Measurements from ENCODE around the gene ELF2. TPM values are rescaled to one million over a fixed set of nuclear protein-coding genes. Genes with fewer than 3 reads are reported as not detected.
"Not testable (repeated sequence)": the region's sequence is repeated elsewhere in the genome, so short reads cannot be mapped to it uniquely, and the experiment has no call there.

The ELF2 gene
- total RNA-seq, 1 donor from 2014 or later: 59.7 TPM

DNA sequence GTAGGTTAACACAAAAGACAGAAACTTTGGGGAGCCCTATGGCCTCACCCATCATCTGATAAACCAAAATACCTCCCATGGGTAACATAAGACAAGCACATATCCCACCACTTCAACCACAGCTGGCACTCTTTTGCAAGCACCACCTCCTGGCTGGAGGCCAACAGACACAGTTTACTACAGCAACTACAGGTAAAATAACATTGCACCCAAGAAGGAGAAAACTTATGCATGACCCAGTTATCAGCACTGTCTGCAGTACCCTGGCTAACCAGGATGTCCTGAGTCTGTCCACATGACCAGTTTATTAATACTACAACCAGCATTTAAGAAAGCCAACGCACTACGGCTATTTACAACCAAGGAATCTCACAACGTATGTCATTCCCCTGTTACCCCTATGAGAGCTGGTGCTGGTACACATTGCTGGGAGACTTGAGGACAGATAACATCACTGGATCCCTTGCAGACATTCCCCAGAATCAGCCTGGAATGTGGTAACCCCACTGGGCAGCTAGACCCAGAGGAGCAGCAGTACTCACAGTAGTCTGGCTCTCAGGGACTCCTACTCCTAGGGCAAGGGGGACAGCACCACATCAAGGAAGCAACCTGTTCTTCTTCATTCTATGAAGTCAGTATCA is 32.0 kb downstream of the ELF2 start:
- DNase-seq (ENCODE audit: low spot score): no peak

DNA sequence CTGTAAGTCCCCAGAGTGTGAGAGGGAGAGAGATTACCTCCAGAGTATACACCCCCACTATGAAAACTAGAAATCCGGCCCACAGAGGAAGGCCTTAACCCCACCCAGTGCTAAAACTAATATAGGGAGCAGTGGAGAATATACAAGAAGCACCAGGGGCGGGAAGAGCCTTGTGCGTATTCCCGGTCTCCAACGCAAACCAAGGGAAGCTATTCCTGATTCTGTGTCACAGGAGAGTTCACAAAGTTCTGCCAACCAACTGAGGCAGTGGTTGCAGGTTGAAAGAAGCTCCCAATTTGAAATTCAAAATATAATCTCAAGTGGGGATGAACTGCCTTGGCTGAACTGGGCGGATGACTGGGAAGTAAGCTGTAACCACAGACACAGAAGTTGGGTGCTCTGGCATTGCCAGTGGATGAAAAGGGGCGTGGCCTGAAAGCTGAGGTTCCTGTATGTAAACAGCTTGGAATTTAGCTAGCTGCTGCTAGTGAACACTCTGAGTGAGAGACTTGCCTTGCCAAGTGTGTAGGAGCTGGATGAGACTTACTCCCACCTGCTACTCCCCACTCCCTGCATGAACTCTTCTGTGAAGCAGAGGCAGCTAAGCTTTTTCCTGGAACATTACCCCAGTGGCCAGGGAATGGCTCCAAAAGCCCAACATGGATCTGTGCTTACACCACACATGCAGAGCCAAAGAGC is 32.7 kb downstream of the ELF2 start:
- DNase-seq (ENCODE audit: low spot score): peak; percentile 49

DNA sequence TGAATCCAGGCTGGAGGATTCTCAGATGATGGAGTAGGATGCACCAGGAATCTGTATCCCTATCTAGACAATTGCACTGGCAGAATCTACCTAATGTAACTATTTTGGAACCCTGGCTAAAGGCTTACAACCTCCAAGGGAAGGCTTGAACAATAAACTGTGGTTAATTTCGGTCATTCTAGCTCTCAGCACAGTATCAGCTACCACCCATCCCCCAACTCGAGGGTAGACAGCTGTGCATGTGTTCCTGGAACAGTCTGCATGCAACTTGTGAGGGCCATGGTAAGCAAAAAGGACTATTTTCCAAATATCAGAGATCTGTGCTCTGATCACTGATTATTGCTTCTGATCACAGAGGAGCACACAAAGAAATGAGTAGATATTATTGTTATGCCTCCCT is 34.0 kb downstream of the ELF2 start:
- no peak for DNase-seq (ENCODE audit: low spot score)

DNA sequence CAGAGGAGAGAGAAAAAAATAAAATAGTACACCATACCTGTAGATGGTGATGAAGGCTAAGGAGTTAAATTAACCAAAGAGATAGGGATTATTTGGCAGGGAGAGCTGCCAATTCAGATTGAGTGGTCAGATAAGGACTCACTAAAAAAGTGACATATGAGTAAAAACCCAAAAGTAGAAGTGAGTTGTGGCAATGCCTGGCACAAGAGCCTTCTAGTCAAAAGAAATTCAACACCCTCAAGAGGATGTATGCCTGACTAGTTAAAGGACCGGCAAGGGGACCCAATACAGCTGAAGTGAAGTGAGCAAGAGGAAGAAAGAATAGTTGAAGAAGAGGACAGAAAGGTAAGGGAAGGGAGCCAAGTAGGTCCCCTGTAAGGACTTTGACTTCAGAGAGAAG is 34.9 kb downstream of the ELF2 start:
- DNase-seq (ENCODE audit: low spot score): no peak

DNA sequence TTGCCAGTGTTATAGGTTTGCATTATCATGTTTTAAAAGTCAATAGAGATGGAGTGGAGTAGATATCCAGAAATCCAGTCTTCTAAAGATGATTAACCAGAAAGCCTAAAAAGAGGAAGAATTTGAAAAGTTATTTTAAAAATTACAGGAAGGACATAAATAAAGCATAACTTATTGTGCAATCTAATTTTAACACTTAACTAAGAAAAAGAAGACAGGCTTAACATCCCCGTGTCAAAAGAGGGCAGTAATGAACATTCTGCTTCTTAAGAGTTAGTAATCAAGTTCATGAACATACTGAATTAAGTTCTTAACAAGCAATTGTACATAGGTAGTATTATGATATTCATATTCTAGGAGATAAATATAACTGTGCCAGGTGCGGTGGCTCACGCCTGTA is 39.3 kb downstream of the ELF2 start:
- DNase-seq (ENCODE audit: low spot score): no peak

DNA sequence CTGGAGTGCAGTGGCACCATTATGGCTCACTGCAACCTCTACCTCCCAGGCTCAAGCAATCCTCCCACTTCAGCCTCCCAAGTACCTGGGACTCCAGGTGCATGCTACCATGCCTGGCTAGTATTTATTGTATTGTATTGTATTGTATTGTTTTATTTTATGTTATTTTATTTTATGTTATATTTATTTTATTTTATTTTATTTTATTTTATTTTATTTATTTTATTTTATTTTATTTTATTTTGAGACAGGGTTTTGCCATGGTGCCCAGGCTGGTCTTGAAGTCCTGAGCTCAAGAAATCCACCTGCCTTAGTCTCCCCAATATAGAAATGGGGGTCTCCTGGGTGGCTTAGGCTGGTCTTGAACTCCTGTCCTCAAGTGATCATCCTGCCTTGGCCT is 42.6 kb downstream of the ELF2 start:
- no peak for DNase-seq (ENCODE audit: low spot score)

DNA sequence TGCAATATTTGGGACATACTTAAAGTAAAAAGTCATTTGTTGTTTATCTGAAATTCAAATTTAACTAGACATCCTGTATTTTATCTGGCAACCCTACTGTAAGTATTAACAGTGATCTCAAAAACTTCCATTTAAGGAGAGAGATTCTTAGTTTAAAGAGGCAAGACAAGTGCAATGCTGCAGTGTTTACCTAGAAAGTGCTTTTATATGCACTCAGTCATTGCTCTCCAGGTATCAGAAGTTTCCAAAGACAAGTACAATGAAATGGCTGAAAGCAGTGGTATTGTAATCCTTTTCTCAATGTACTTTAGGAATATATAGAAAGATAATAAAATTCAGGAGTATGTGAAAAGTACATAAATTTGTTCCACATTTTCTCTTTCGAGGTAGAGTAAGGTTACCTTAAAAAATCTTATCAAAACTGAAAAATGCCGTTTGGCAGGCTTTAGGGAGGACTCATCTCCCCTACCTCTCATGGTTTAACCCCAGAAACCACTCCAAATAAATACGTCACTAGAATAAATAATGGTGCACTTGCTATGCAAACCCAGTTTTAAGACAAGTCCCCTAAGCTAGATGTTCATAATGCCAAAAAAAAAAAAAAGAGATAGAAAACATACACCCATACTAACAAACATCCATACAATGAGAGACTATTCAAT is 45.7 kb downstream of the ELF2 start:
- no peak for DNase-seq (ENCODE audit: low spot score)

DNA sequence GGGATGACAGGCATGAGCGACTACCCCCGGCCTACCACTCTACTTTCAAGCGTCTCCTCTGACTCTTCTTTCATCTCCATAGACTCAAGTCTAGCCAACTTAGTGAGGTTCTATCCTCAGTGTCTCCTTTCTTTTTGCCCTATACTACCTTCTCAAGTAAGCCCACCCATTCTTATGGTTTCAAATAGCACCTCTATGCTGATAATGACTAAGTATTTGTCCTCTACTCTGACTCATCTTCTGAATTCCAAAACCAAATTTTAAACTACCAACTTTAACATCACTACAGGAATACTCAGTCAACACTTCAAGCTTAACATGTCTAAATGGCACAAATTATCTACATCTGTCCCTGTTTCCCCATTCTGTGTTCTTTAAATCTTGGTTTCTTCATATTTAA is 47.8 kb downstream of the ELF2 start:
- no peak for DNase-seq (ENCODE audit: low spot score)

DNA sequence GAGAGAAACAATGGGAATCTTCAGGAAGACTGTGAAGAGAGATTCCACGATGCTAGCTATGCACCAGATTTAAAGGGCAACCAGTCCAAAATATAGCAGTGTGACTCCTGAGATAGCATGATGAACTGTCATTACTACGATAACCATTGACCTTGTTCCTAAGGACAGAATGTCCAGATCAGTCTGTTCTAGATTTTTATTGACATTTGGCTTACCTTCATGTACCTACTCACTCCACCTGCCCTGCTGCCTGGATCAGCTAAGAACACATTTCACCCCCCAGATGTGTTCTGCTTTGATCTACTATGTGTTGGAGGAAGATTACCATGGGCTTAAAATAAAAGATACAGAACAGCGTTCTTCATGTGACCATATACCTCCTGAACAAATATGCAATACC is 50.1 kb downstream of the ELF2 start:
- no peak for DNase-seq (ENCODE audit: low spot score)

DNA sequence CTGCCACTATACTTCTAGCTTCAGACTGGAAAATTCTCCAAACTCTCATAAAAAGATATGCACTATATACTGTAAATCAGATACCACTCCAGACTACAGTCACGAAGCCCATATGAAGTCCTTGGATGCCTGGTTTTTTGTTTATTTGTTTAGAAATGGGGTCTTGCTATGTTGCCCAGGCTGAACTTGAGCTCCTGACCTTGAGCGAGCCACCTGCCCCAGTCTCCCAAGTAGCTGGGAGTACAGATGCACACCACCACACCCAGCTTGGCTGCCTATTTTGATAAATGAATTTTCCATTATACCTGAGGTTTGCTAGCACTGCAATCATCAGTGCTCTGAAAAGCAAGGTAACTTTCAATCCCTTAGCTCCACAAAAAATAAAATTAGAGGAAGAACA is 53.1 kb downstream of the ELF2 start:
- no peak for DNase-seq (ENCODE audit: low spot score)

DNA sequence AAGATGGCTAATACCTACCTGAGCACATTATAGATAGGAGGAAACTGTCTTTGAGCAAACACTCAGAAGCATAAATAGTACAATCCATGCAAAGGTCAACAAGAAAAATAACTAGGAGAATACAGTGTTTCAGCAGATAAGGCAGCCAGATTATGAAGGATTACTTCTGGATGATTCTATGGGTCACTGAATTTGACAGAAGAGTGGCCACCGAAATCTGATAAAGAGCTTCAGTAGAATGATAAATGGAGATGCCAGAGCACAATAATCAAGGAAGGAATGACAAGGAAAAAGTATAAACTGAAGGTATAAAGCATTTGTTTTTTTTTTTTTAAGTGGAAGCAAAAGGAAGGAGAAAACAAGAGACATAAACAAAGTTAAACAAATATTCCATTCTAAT is 58.7 kb downstream of the ELF2 start:
- DNase-seq (ENCODE audit: low spot score): no peak

DNA sequence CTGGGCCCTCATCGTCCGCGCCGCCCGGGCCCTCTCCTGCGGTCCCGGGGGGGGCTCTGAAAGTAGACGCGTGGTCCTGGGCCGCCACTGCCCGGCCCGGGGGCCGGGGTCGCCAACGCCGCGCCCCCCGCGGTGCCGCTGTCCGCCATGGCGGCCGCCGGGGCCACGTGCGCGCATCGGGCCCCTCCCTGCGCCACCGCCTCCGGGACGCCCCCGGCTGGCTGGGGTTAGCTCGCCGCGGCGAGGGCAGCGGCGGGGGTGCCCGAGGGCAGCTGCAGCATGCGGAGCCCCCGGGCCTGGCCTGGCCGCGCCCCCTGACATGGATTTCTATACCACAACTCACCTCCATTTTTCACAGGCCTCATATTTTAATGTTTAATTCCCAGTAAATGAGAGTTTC is 61.8 kb downstream of the ELF2 start:
- no peak for DNase-seq (ENCODE audit: low spot score)

DNA sequence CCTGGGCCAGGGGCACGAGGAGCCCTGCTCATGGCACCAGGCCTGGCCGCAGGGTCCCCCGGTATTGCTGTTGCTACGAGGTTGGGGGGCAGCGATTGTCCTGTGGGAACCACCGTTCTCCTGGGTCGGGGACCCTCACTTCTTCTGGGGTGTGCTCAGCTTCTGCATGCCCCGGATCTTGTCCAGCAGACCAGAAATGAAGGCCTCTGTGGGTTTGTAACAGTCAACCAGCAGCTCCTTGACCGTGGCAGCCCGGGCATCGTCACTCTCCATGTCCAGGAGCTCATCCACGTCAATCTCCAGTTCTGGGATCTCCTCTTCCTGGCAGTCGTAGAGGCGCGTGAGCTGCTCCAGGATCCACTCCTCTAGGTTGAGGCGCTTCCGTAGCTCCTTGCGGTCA is 62.2 kb downstream of the ELF2 start:
- DNase-seq (ENCODE audit: low spot score): not testable (repeated sequence)

DNA sequence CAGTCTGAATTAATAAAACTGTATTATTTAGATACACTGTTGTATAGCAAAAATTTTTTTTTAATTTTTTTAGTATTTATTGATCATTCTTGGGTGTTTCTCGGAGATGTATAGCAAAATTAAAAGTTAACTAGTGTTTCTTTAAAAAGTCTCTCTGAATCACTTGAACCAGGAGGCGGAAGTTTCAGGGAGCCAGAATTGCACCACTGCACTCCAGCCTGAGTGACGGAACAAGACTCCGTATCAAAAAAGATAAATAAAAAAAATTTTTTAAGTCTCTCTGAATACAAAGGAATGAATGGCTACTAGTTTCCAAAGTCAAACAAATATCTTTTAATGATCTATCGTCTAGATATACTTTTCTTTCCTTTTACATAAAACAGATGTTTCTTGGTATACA is 64.4 kb downstream of the ELF2 start:
- DNase-seq (ENCODE audit: low spot score): no peak

DNA sequence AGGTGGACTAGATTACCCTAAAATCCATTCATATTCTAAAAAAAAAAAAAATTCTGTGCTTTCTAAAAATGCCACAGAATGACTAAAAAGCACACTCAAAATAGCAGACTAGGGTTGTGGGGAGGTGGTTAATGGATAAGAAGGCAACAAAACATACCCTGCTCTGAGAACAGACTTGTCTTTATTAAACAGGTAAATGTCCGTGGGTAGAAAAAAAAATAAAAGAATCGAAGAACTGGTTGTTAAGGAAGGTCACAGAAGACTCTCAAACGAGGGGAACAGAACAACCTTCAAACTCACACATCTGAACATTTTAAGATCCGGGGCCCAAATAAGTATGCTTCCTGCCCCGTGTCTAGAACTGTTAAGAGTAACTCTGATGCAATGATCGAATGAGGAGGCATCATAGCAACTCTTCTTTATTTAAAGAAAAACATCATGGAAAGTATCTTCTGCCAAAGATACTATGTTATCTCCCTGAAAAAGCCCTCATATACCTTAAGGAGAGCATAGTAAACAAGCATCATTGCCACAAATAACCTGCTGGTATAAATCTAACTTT is 68.4 kb downstream of the ELF2 start:
- no peak for DNase-seq (ENCODE audit: low spot score)

DNA sequence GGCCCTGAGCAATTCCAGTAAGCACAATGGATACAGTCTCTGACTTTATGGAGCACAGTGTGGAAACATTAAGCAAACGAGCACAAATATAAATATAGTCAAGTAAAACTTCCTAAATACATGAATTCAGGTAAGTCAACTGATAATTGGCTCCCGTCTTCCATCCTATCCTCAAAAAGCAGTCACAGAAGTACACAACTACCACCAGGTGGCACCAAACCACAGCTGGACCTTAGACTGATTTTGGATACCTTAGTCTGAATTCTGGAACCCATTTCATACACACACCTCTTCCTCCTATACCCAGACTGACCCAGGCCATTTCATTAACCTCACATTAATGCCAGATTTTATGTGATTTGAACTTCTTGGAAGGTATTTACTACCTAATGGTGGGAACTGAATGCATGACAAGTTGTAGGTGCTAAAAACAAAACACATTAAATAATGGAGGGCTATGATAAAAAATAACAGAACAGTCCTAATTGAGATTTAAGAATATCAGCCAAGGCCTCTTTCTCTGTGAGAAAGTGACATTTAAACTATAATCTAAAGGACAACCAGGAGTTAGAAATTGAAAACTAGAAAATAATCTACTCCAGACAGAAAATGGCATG is 77.5 kb downstream of the ELF2 start:
- peak; percentile 80 for DNase-seq (ENCODE audit: low spot score)

DNA sequence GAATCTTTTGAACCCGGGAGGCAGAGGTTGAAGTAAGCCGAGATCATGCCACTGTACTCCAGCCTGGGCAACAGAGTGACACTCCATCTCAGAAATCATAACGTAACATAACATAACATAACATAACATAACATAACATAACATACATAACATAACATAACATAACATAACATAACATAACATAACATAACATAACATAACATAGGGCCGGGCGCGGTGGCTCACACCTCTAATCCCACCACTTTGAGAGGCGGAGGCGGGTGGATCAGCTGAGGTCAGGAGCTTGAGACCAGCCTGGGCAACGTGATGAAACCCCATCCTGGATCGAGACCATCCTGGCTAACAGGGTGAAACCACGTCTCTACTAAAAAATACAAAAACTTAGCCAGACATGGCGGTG is 84.7 kb downstream of the ELF2 start:
- DNase-seq (ENCODE audit: low spot score): no peak

DNA sequence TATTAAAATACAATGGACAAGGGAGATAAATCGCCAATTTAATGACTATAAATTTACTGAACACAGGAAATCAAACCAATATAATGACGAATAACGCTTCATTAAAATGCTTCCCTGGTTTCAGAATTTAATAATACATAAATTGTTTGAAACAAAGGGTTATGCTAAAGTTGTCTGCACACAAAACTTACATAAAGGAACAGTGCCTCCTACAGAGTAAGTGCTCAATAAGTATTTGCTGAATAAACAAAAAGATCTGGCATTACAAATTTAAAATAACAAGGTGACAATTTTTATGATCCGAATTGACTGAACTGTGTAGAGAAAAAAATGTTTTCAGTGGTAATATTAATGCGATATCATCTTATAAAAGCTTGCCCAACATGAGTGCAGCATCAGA is 91.9 kb downstream of the ELF2 start:
- no peak for DNase-seq (ENCODE audit: low spot score)

DNA sequence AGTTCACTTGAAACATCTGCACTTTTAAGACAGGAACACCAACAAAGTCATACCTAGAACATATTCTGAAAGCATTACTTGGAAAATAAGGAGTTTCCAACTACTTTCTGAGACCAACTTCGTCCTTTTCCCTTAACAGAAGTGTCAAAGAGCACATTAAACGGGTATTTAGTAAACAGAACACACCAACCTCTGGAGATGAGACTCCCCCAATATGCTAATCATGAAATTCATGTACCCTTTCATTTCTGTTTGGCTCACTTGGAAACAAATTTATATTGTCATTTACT is 92.3 kb downstream of the ELF2 start:
- DNase-seq (ENCODE audit: low spot score): no peak

DNA sequence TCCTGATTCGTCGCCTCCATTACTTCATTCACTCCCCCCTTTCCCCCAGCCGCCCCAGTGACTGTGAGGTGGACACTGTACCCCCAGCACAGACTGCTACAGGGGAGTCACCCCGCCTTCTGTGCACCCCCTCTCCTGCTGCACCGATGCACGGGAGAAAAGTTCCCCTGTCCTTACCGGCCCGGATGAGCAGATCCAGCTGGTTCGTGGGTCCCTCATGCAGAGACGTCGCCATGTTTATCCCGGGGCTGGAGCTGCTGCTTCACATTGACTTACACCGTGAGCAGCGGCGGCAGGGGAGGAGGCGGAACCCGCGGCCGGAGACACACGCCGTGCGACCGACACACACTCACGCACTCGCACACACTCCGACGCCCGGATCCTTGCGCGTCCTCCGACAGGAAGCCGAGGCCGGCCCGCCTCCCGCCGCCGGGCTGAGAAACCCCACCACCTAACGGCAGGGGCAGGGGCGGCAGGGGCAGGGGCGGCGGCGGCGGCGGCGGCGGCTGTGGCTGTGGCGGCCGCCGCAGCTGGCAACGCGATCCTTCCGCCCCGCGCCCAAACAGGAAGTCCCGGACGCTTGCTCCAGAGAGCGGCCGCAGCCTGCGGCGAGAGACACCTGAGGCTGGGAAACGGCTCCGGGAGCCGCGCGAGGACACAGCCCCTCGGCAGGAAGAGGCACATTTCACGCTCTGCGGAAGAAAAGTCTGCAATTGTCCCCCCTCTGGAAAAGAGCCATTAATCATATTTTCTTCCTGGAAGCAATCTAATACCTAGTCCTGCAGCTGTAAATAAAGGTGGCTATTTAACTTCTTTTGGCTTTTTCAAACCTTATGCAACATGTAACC is 92.8 kb downstream of the ELF2 start:
- peak; percentile 91 for DNase-seq (ENCODE audit: low spot score)

DNA sequence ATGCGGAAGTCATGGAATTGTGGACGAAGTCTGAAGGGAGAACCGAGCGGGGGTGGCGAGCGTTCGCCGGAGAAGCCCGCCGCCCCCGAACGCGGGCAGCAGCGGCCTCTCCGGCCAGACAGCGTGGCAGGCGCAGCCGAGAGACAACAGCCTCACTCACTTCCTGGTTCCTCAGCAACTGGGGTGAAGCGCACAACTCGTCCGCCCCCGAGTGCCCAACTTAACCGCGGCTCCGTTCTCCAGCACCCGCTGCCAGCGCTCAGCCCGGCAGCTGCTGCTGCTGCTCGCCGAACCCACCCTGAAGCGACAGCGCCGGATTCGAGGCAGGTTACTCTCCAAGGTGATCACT is 93.4 kb downstream of the ELF2 start:
- DNase-seq (ENCODE audit: low spot score): no peak

All from ureter (tissue), 1 donor.